DOHH2 (cell line): Measurements from ENCODE around the gene LRRC8E.

Experiments
- H3F3A ChIP-seq: fragments of 200-600 bp; sonication (generic), shearing (Covaris generic); 2 replicates; pipeline ENCODE4 v1.6.0; 2016; ENCODE audit warnings: antibody characterized with exemption, mild to moderate bottlenecking; ENCODE audit not compliant: control insufficient read depth, insufficient read depth
- H3K27ac ChIP-seq: fragments of 200-600 bp; sonication (generic); 2 replicates; pipeline ENCODE4 v1.5.1; 2014; ENCODE audit warnings: low read depth, mild to moderate bottlenecking, low read length, moderate library complexity
- H3K27me3 ChIP-seq: fragments of 200-600 bp; sonication (generic); 2 replicates; pipeline ENCODE4 v1.6.1; 2014; ENCODE audit warnings: mild to moderate bottlenecking, low read length, mixed read lengths; ENCODE audit not compliant: control insufficient read depth
- H3K36me3 ChIP-seq: fragments of 200-600 bp; sonication (generic); 2 replicates; pipeline ENCODE4 v1.6.1; 2014; ENCODE audit warnings: mild to moderate bottlenecking, low read length, moderate library complexity, mixed read lengths; ENCODE audit not compliant: control insufficient read depth
- H3K4me1 ChIP-seq: fragments of 200-600 bp; sonication (generic); 2 replicates; pipeline ENCODE4 v1.6.1; 2014; ENCODE audit warnings: mild to moderate bottlenecking, low read length, mixed read lengths; ENCODE audit not compliant: control insufficient read depth
- H3K4me2 ChIP-seq: fragments of 200-600 bp; sonication (generic); 2 replicates; pipeline ENCODE4 v1.6.0; 2014; ENCODE audit warnings: mild to moderate bottlenecking, low read length, moderate library complexity
- H3K4me3 ChIP-seq: fragments of 200-600 bp; sonication (generic); 2 replicates; pipeline ENCODE4 v1.5.1; 2014; ENCODE audit warnings: mild to moderate bottlenecking, low read length, mixed read lengths
- H3K79me2 ChIP-seq: fragments of 200-600 bp; sonication (generic); 2 replicates; pipeline ENCODE4 v1.6.1; 2014; ENCODE audit warnings: mild to moderate bottlenecking, low read length, mixed read lengths; ENCODE audit not compliant: control insufficient read depth
- H3K9me2 ChIP-seq: fragments of 200-600 bp; sonication (generic); replicated peaks from 2 replicates; pipeline ENCODE4 v1.6.1; 2014; ENCODE audit warnings: mild to moderate bottlenecking, low read length, mixed read lengths; ENCODE audit not compliant: control insufficient read depth
- H3K9me3 ChIP-seq: fragments of 200-600 bp; sonication (generic); 2 replicates; pipeline ENCODE4 v1.6.1; 2014; ENCODE audit warnings: antibody characterized with exemption, low read length, mixed read lengths; ENCODE audit not compliant: control insufficient read depth, insufficient read depth
- H4K20me1 ChIP-seq: fragments of 200-600 bp; sonication (generic); 2 replicates; pipeline ENCODE4 v1.6.0; 2014; ENCODE audit warnings: low read depth, mild to moderate bottlenecking, antibody characterized with exemption, low read length, moderate library complexity; ENCODE audit not compliant: control insufficient read depth, insufficient read depth
- CTCF ChIP-seq: fragments of 200-600 bp; sonication (generic); IDR thresholded peaks from one replicate; pipeline ENCODE4 v1.5.1; 2014; ENCODE audit warnings: antibody characterized with exemption, mild to moderate bottlenecking, low read depth, low read length; ENCODE audit not compliant: poor library complexity, severe bottlenecking
- EZH2phosphoT487 ChIP-seq: fragments of 200-600 bp; sonication (generic); IDR thresholded peaks from 2 replicates; pipeline ENCODE4 v1.6.1; 2017; ENCODE audit warnings: borderline replicate concordance, mild to moderate bottlenecking, antibody characterized with exemption, low read length, moderate library complexity, mixed read lengths

Gene LRRC8E

GRCh38 chr19:7888145-7888825, at the start of gene LRRC8E:
Gene LRRC8E (plus strand): TSS chr19:7888510. CDS start chr19:7895604, 7,094 bp downstream.
- Histone ChIP-seq H3K4me2 (no peak within 1 kb of the TSS), H4K20me1 (no peaks in the 10 kb centered on the region), H3K4me3 (no peak within 1 kb of the TSS), H3K4me1 (no peaks in the 10 kb centered on the region), H3K27me3 (peaks cover 13% of the 10 kb centered on the region), H3F3A (no peaks in the 10 kb centered on the region), H3K9me3 (no peaks in the 10 kb centered on the region), H3K36me3 (no peaks in the 10 kb centered on the region), H3K27ac (no peak within 1 kb of the TSS), H3K79me2 (no peaks in the 10 kb centered on the region), H3K9me2 (no peaks in the 10 kb centered on the region)
- TF ChIP-seq EZH2phosphoT487, result no peak
- TF ChIP-seq CTCF, result no peak

DNA sequence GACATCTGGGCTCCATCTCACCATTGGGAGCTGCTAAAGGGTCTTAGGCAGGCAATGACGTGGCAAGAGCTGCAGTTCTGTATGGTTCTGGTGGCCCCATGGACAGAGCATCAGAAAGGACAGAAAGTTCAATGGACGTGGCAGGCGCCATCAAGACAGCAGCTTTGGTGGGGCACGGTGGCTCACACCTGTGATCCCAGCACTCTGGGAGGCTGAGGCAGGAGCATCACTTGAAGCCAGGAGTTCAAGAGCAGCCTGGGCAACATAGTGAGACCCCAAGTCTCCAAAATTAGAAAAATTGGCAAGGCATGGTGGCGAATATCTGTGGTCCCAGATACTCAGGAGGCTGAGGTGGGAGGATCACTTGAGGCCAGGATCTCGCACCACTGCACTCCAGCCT, 48.8 kb upstream of the LRRC8E start:
- no peak overlapping the region for H3K27ac ChIP-seq
- H3K36me3 ChIP-seq, result no peaks in the 10 kb centered on the region
- no peak overlapping the region for H3K4me3 ChIP-seq
- H4K20me1 ChIP-seq, result no peaks in the 10 kb centered on the region
- TF ChIP-seq EZH2phosphoT487, result no peak
- no peak for TF ChIP-seq CTCF
- no peaks in the 10 kb centered on the region for H3K9me2 ChIP-seq
- peaks cover 18% of the 10 kb centered on the region for H3K9me3 ChIP-seq
- no peaks in the 10 kb centered on the region for H3K27me3 ChIP-seq
- H3K79me2 ChIP-seq, result no peaks in the 10 kb centered on the region
- no peaks in the 10 kb centered on the region for H3K4me1 ChIP-seq
- H3F3A ChIP-seq, result no peaks in the 10 kb centered on the region
- no peak overlapping the region for H3K4me2 ChIP-seq

DNA sequence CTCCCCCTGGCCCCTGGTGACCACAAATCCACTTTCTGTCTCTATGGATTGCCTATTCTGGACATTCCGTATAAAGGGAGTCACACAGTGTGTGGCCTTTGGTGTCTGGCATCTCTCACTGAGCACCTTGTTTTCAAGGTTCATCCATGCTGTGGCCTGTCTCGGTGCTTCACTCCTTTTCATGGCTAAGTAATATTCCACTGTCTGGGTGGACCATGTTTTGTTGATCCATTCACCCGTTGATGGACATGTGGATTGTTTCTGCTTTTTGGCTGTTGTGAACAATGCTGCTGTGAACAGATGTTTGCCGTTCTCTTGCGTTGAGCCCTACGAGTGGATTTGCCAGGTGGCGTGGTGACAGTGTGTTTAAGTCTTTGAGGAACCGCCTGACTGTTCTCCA, 47.7 kb upstream of the LRRC8E start:
- no peak overlapping the region for H3K27ac ChIP-seq
- no peaks in the 10 kb centered on the region for H3K27me3 ChIP-seq
- H4K20me1 ChIP-seq, result no peaks in the 10 kb centered on the region
- no peaks in the 10 kb centered on the region for H3K4me1 ChIP-seq
- H3K9me2 ChIP-seq, result no peaks in the 10 kb centered on the region
- H3K4me3 ChIP-seq, result no peak overlapping the region
- H3F3A ChIP-seq, result no peaks in the 10 kb centered on the region
- no peak for TF ChIP-seq EZH2phosphoT487
- no peak for TF ChIP-seq CTCF
- H3K4me2 ChIP-seq, result no peak overlapping the region
- H3K9me3 ChIP-seq, result peaks cover 18% of the 10 kb centered on the region
- no peaks in the 10 kb centered on the region for H3K36me3 ChIP-seq
- no peaks in the 10 kb centered on the region for H3K79me2 ChIP-seq
